ENCODE data around the gene ADAMTS12. TPM values are rescaled to one million over a fixed set of nuclear protein-coding genes. Genes with fewer than 3 reads are reported as not detected.

The ADAMTS12 gene
- total RNA-seq, 1 experiment from 2014 or later, result 0.05 TPM

- intact Hi-C loops (cut with micrococcal nuclease), result no loop called here
- Histone ChIP-seq H3K4me1 (ENCODE audit: control insufficient read depth in 1 of 2, insufficient read depth in 2 of 2, low read length in 2 of 2) (no peaks in the 10 kb centered on the region), H2AFZ (ENCODE audit: low read depth, low read length, poor library complexity, severe bottlenecking) (no peak overlapping the region), H3K27ac (ENCODE audit: low read depth, low read length) (no peak overlapping the region), H3K9ac (ENCODE audit: low read length) (no peak overlapping the region), H3K9me2 (ENCODE audit: insufficient read depth) (no peaks in the 10 kb centered on the region), H4K20me1 (ENCODE audit: insufficient read depth) (no peaks in the 10 kb centered on the region), H3K36me3 (ENCODE audit: control insufficient read depth in 1 of 2, insufficient read depth in 2 of 2, low read length in 2 of 2) (no peaks in the 10 kb centered on the region), H3K9me3 (ENCODE audit: control insufficient read depth in 1 of 2, insufficient read depth in 1 of 2, low read depth in 1 of 2, low read length in 2 of 2) (no peaks in the 10 kb centered on the region), H3K79me2 (ENCODE audit: insufficient read depth, low read length) (no peaks in the 10 kb centered on the region), H3K4me3 (replicated peaks in 1 of 2; ENCODE audit: low read depth in 1 of 2, low read length in 2 of 2) (no peak overlapping the region), H3K27me3 (ENCODE audit: insufficient read depth, low read length) (peaks cover 10% of the 10 kb centered on the region), H3K4me2 (ENCODE audit: low read length) (no peak overlapping the region)
- no peak for DNase-seq (ENCODE audit: low read depth, low spot score)
- ChIA-PET POLR2A (no interaction called here), RAD21 (ENCODE audit: low non-redundant PET in 1 of 2, low total read pairs in 2 of 2, uncharacterized antibody in 2 of 2, unreplicated experiment in 2 of 2) (no interaction called here), CTCF (no interaction called here)
- ATAC-seq, result no peak
- no TSS peak for BruUV-seq (replicated peaks)
- TF ChIP-seq EGR1 (IDR thresholded peaks at IDR 0.05; ENCODE audit: low read depth) (no peak), EZH2phosphoT487 (IDR thresholded peaks at IDR 0.05; ENCODE audit: borderline replicate concordance) (no peak), ELF1 (IDR thresholded peaks at IDR 0.05; ENCODE audit: borderline replicate concordance, low read depth) (no peak), SRF (IDR thresholded peaks at IDR 0.05; ENCODE audit: low read depth) (no peak), ZBTB33 (IDR thresholded peaks at IDR 0.05; ENCODE audit: extremely low read depth, insufficient replicate concordance, low read length) (no peak), TCF7L2 (IDR thresholded peaks at IDR 0.05; ENCODE audit: borderline replicate concordance, extremely low read depth, insufficient read depth, insufficient read length) (no peak), POLR2A (IDR thresholded peaks at IDR 0.05; ENCODE audit: borderline replicate concordance, extremely low read depth, insufficient read depth, insufficient read length) (no peak), MAX (IDR thresholded peaks at IDR 0.05) (no peak), YY1 (IDR thresholded peaks at IDR 0.05; ENCODE audit: extremely low read depth, insufficient replicate concordance, low read depth, low read length) (no peak), SP1 (IDR thresholded peaks at IDR 0.05; ENCODE audit: low read depth) (no peak), CEBPB (IDR thresholded peaks at IDR 0.05; ENCODE audit: low read depth) (no peak), EZH2 (IDR thresholded peaks at IDR 0.05) (no peak), CBX3 (IDR thresholded peaks at IDR 0.05; ENCODE audit: low read depth) (no peak), POLR2AphosphoS5 (IDR thresholded peaks at IDR 0.05; ENCODE audit: low read depth, low read length) (no peak), SIN3A (IDR thresholded peaks at IDR 0.05; ENCODE audit: low read depth) (no peak), ZFX (IDR thresholded peaks at IDR 0.05) (no peak), CTCF (IDR thresholded peaks at IDR 0.05 in 2 of 3, conservative IDR thresholded peaks at IDR 0.05 in 1 of 3; ENCODE audit: borderline replicate concordance in 1 of 3, insufficient read depth in 1 of 3, low read depth in 2 of 3, low read length in 2 of 3) (no peak), ZNF274 (IDR thresholded peaks at IDR 0.05; ENCODE audit: low read depth, low read length) (no peak), FOSL1 (IDR thresholded peaks at IDR 0.05; ENCODE audit: low read depth) (no peak)
Observed at GRCh38 chr5:33715661-33716060, 176.1 kb downstream of the ADAMTS12 start.

All from HCT116 (cell line).